ENCODE results near the gene AS3MT. TPM values are rescaled to one million over a fixed set of nuclear protein-coding genes. Genes with fewer than 3 reads are reported as not detected.
"Not testable (repeated sequence)": the region's sequence is repeated elsewhere in the genome, so short reads cannot be mapped to it uniquely, and the experiment has no call there.

AS3MT gene, protein sequence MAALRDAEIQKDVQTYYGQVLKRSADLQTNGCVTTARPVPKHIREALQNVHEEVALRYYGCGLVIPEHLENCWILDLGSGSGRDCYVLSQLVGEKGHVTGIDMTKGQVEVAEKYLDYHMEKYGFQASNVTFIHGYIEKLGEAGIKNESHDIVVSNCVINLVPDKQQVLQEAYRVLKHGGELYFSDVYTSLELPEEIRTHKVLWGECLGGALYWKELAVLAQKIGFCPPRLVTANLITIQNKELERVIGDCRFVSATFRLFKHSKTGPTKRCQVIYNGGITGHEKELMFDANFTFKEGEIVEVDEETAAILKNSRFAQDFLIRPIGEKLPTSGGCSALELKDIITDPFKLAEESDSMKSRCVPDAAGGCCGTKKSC
- total RNA-seq (2014; rRNA removed; shearing (Covaris generic)) = 1.3 and 2.3 TPM in 2 replicates
- 0.49 and 1.2 TPM in 2 replicates for polyA plus RNA-seq (2016; fragmentation: Nextera tagmentation; extraction: Ambion mirVana)

DNA sequence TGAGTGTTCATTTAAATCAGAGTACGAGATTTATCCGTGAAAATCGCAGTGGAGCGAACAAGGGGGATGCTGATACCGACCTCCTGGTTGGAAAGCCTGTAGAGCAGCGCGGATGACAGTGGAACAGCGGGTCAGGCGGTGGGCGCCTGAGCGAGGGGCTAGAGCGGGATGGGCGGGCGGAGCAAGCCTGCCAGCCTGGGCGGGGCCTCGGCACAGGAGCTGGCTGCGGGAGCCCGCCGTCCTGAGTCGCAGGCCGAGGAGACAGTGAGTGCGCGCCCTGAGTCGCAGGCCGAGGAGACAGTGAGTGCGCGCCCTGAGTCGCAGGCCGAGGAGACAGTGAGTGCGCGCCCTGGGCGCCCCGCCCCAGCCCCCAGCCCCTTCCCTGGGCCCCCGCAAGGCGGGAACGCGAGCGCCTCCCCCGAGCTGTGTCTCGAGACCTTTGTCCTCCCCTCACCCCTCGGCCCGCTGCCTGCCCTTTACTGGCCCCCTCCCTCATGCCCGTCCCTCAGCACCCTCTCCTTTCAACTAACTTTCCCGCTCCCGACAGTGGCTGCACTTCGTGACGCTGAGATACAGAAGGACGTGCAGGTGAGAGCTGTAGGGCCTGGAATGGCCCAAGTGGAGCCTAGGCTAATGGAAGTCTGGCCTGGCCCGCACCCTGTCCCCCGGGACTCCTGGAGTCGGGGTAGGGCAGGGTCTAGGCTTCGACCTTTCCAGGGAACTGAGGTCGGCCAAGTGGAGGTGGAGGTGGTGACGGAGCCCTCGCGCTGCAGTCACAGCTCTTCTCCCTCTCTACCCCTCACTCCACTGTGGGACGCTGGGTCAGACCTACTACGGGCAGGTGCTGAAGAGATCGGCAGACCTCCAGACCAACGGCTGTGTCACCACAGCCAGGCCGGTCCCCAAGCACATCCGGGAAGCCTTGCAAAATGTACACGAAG is at the start of gene AS3MT:
Gene AS3MT (plus strand): TSS at position 213 of the 941 bp plus-strand sequence. CDS start 123 bp downstream, at position 336.
- no peak within 1 kb of the TSS for H3K27ac ChIP-seq
- peak; percentile 53 for DNase-seq
- peak within 1 kb of the TSS; percentile 86 for H3K4me2 ChIP-seq (ENCODE audit: unreplicated experiment)
- in situ Hi-C loops (cut with MboI) = no loop called here
- H3K4me1 ChIP-seq (ENCODE audit: insufficient read depth) = no peaks in the 10 kb centered on the region
- peak within 1 kb of the TSS; percentile 79 for H2AFZ ChIP-seq
- H4K20me1 ChIP-seq (ENCODE audit: insufficient read depth) = no peaks in the 10 kb centered on the region
- peak within 1 kb of the TSS; percentile 68 for H3K4me3 ChIP-seq
- 6 to 9% methylated on average over 37 to 53 of the region's 63 CpGs for WGBS, 2 experiments (ENCODE audit: low coverage in 1 of 2, low lambda C conversion rate in 2 of 2, missing lambda C conversion rate in 2 of 2)
- no peaks in the 10 kb centered on the region for H3K27me3 ChIP-seq (replicated peaks; ENCODE audit: insufficient read depth)
- TF ChIP-seq EZH2phosphoT487 (IDR thresholded peaks at IDR 0.05; ENCODE audit: insufficient read depth, low read depth) = no peak
- TF ChIP-seq EZH2 (IDR thresholded peaks at IDR 0.05; ENCODE audit: insufficient read depth, poor library complexity, severe bottlenecking) = no peak
- H3K36me3 ChIP-seq (ENCODE audit: low read depth) = no peaks in the 10 kb centered on the region
- no peaks in the 10 kb centered on the region for H3K9me3 ChIP-seq (ENCODE audit: low read depth)
- no peaks in the 10 kb centered on the region for H3F3A ChIP-seq (ENCODE audit: insufficient read depth)
- H3K9ac ChIP-seq = peak within 1 kb of the TSS; percentile 61
- no peaks in the 10 kb centered on the region for H3K9me2 ChIP-seq (ENCODE audit: insufficient read depth)
- no peaks in the 10 kb centered on the region for H3K79me2 ChIP-seq (ENCODE audit: insufficient read depth)

DNA sequence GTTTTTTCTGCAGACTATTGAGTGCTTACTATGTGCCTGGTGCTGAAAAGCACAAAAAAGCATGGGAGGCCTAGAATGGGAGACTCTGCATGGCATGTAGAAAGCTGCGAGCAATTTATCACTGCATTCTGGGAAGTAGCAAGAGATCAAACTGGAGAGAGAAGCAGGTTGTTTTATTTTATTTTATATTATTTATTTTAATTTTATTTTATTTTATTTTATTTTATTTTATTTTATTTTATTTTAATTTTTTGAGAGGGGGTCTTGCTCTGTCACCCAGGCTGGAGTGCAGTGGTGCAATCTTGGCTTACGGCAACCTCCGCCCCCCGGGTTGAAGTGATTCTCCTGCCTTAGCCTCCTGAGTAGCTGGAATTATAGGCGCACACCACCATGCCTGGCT is 49.3 kb upstream of the AS3MT start:
- H3K9me3 ChIP-seq (ENCODE audit: low read depth); H3K79me2 ChIP-seq (ENCODE audit: insufficient read depth); in situ Hi-C loops (cut with MboI); H3K27me3 ChIP-seq (replicated peaks; ENCODE audit: insufficient read depth); H3K27ac ChIP-seq; H3F3A ChIP-seq (ENCODE audit: insufficient read depth); H3K4me2 ChIP-seq (ENCODE audit: unreplicated experiment); H4K20me1 ChIP-seq (ENCODE audit: insufficient read depth); H3K36me3 ChIP-seq (ENCODE audit: low read depth); H3K4me3 ChIP-seq; H2AFZ ChIP-seq; DNase-seq; H3K9me2 ChIP-seq (ENCODE audit: insufficient read depth); H3K9ac ChIP-seq: not testable (repeated sequence)
- peaks cover 15% of the 10 kb centered on the region for H3K4me1 ChIP-seq (ENCODE audit: insufficient read depth)
- WGBS, 2 experiments (ENCODE audit: low coverage in 1 of 2, low lambda C conversion rate in 2 of 2, missing lambda C conversion rate in 2 of 2) = 91 to 92% methylated on average over 5 of the region's 5 CpGs

DNA sequence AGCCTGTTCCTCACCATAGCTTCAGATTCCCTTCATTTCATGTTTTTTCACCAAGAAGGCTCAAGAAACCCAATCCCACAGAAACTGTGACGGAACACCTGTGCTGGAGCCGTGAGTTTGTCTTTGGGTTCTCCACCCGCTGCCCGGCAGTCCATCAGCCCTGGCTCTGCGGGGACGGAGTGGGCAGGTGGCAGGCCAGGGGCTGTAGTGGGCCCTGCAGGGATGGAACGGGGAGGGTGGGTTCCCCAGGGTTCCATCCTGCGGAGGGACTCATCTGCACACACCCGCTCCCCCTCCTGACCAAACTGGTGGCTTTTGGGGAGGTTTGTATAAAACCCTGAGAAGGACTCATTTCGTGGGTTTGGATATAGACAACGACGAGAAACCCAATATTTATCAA is 47.0 kb upstream of the AS3MT start:
- TF ChIP-seq EZH2phosphoT487 (IDR thresholded peaks at IDR 0.05; ENCODE audit: insufficient read depth, low read depth) (no peak), EZH2 (IDR thresholded peaks at IDR 0.05; ENCODE audit: insufficient read depth, poor library complexity, severe bottlenecking) (no peak)
- H3F3A ChIP-seq (ENCODE audit: insufficient read depth) = no peaks in the 10 kb centered on the region

DNA sequence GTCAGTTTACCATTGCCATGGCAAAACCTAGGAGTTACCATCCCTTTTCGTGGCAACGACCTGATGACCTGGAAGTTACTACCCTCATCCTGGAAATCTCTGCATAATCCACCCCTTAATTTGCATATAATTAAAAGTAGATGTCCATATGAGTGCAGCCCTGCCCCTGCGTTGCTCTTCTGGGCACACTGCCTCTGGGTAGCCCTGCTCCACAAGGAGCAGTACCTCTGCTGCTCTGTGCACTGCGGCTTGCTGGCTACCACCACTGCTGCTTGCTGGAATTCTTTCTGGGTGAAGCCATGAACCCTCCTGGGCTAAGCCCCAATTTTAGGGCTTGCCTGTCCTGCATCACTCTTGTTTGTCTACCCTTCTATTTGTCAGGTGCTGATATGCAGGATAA is 44.6 kb upstream of the AS3MT start:
- no peaks in the 10 kb centered on the region for H3K79me2 ChIP-seq (ENCODE audit: insufficient read depth)
- no peaks in the 10 kb centered on the region for H3K9me3 ChIP-seq (ENCODE audit: low read depth)
- H3F3A ChIP-seq (ENCODE audit: insufficient read depth) = no peaks in the 10 kb centered on the region
- no peaks in the 10 kb centered on the region for H4K20me1 ChIP-seq (ENCODE audit: insufficient read depth)
- H3K4me3 ChIP-seq = no peak overlapping the region
- TF ChIP-seq EZH2phosphoT487 (IDR thresholded peaks at IDR 0.05; ENCODE audit: insufficient read depth, low read depth) = no peak
- TF ChIP-seq EZH2 (IDR thresholded peaks at IDR 0.05; ENCODE audit: insufficient read depth, poor library complexity, severe bottlenecking) = no peak
- no peak for DNase-seq
- H3K27ac ChIP-seq = no peak overlapping the region
- in situ Hi-C loops (cut with MboI) = no loop called here
- H3K9ac ChIP-seq = no peak overlapping the region
- H2AFZ ChIP-seq = no peak overlapping the region
- H3K4me1 ChIP-seq (ENCODE audit: insufficient read depth) = no peaks in the 10 kb centered on the region
- H3K4me2 ChIP-seq (ENCODE audit: unreplicated experiment) = no peak overlapping the region
- no peaks in the 10 kb centered on the region for H3K9me2 ChIP-seq (ENCODE audit: insufficient read depth)
- H3K27me3 ChIP-seq (replicated peaks; ENCODE audit: insufficient read depth) = no peaks in the 10 kb centered on the region
- 74 to 96% methylated on average over 4 of the region's 4 CpGs for whole genome bisulfite sequencing, 2 experiments (ENCODE audit: low coverage in 1 of 2, low lambda C conversion rate in 2 of 2, missing lambda C conversion rate in 2 of 2)
- H3K36me3 ChIP-seq (ENCODE audit: low read depth) = no peaks in the 10 kb centered on the region

More for the DNA sequence above, 47.0 kb upstream of the AS3MT start:
- Histone ChIP-seq H3K9ac (no peak overlapping the region), H4K20me1 (ENCODE audit: insufficient read depth) (no peaks in the 10 kb centered on the region), H3K79me2 (ENCODE audit: insufficient read depth) (no peaks in the 10 kb centered on the region), H3K9me3 (ENCODE audit: low read depth) (no peaks in the 10 kb centered on the region), H3K27ac (no peak overlapping the region), H3K9me2 (ENCODE audit: insufficient read depth) (no peaks in the 10 kb centered on the region), H3K4me3 (no peak overlapping the region), H3K27me3 (replicated peaks; ENCODE audit: insufficient read depth) (no peaks in the 10 kb centered on the region), H2AFZ (no peak overlapping the region), H3K36me3 (ENCODE audit: low read depth) (no peaks in the 10 kb centered on the region), H3K4me2 (ENCODE audit: unreplicated experiment) (no peak overlapping the region), H3K4me1 (ENCODE audit: insufficient read depth) (no peaks in the 10 kb centered on the region)
- no peak for DNase-seq
- in situ Hi-C loops (cut with MboI) = no loop called here
- WGBS, 2 experiments (ENCODE audit: low coverage in 1 of 2, low lambda C conversion rate in 2 of 2, missing lambda C conversion rate in 2 of 2) = 88 to 89% methylated on average over 12 of the region's 12 CpGs
